K562 (cell line): ENCODE results near the gene LRIT1. TPM values are rescaled to one million over a fixed set of nuclear protein-coding genes. Genes with fewer than 3 reads are reported as not detected.

Experiments used
- ATAC-seq: fragments of 200-7000 bp; cut with Tn5 transposase; 3 replicates; pipeline ENCODE4 v1.9.1; 2020; ENCODE audit warnings: moderate library complexity
- BruUV-seq: library from RNA; stranded (reverse); fragments of 400-500 nt; replicated peaks from 2 replicates; lab custom pipeline; 2021; lab: Mats Ljungman, UMichigan
- CTCF ChIA-PET: fragments of 300-600 bp; formaldehyde crosslinking; extraction: SDS; loops from one replicate; lab custom pipeline; 2021; ENCODE audit warnings: low intra/inter-chr PET ratio; lab: Yijun Ruan, JAX
- POLR2A ChIA-PET: fragments of 300-600, 350-650 bp; sonication (Branson Sonifier 250); formaldehyde crosslinking; extraction: SDS; loops from one replicate; lab custom pipeline; 2021; ENCODE audit warnings: antibody characterized with exemption, inconsistent platforms; lab: Yijun Ruan, JAX
- DNase-seq, 4 experiments: peaks; one replicate each; pipeline versions ENCODE4 v3.0.0 to v3.0.0-alpha.2; 2011 to 2018; ENCODE audit warnings: low spot score in 3 of 4, mixed read lengths in 3 of 4; ENCODE audit errors: extremely low read depth in 1 of 4
- FAIRE-seq: peaks from 2 replicates; lab custom pipeline; 2011; peaks lifted over from hg19 to GRCh38; lab: Jason Lieb, UNC
- H2AFZ ChIP-seq: 2 replicates; pipeline ENCODE4 v1.6.0; 2011; ENCODE audit warnings: low read depth, low read length, control low read depth, inconsistent platforms
- H3K27ac ChIP-seq: fragments of 200-600 bp; 3 replicates; pipeline ENCODE4 v1.8.0; 2011; ENCODE audit warnings: low read depth, mild to moderate bottlenecking, control low read depth, inconsistent platforms, low read length, moderate library complexity, mixed read lengths; ENCODE audit errors: extremely low read depth
- H3K27me3 ChIP-seq, 2 experiments: fragments of 300-600 bp in 1 of 2; 2 replicates in 1 of 2; 3 replicates in 1 of 2; pipeline versions ENCODE4 v1.6.0 to v1.8.0; 2011; ENCODE audit warnings: inconsistent platforms in 2 of 2, low read length in 2 of 2, mild to moderate bottlenecking in 1 of 2, mixed read lengths in 1 of 2, moderate library complexity in 1 of 2; ENCODE audit not compliant: control insufficient read depth in 2 of 2, insufficient read depth in 2 of 2
- H3K36me3 ChIP-seq: fragments of 300-600 bp; 3 replicates; pipeline ENCODE4 v1.8.0; 2011; ENCODE audit warnings: mild to moderate bottlenecking, low read length, inconsistent platforms; ENCODE audit not compliant: control insufficient read depth, insufficient read depth
- H3K4me1 ChIP-seq, 2 experiments: fragments of 200-600 bp in 1 of 2; replicated peaks in 1 of 2; 2 replicates in 1 of 2; 3 replicates in 1 of 2; pipeline versions ENCODE4 v1.5.1 to v1.8.0; 2011; ENCODE audit warnings: inconsistent platforms in 2 of 2, low read length in 2 of 2, mild to moderate bottlenecking in 1 of 2, mixed read lengths in 1 of 2, moderate library complexity in 1 of 2; ENCODE audit not compliant: control insufficient read depth in 2 of 2, insufficient read depth in 2 of 2
- H3K4me2 ChIP-seq: 2 replicates; pipeline ENCODE4 v1.6.1; 2011; ENCODE audit warnings: low read length, control low read depth, inconsistent platforms, mixed read lengths; ENCODE audit not compliant: insufficient read depth
- H3K4me3 ChIP-seq: fragments of 200-600 bp; sonication (generic), shearing (Covaris generic); 2 replicates; pipeline ENCODE4 v1.5.1; 2016; ENCODE audit warnings: control low read depth, inconsistent platforms
- H3K79me2 ChIP-seq: fragments of 200-600 bp; 3 replicates; pipeline ENCODE4 v1.8.0; 2011; ENCODE audit warnings: low read length, inconsistent platforms; ENCODE audit not compliant: control insufficient read depth, insufficient read depth
- H3K9ac ChIP-seq, 2 experiments: 2 replicates each; pipeline versions ENCODE4 v1.6.0 to v1.6.1; 2011; ENCODE audit warnings: low read depth in 2 of 2, low read length in 2 of 2, control low read depth in 1 of 2, inconsistent platforms in 1 of 2, mild to moderate bottlenecking in 1 of 2, mixed read lengths in 1 of 2; ENCODE audit not compliant: insufficient read depth in 1 of 2
- H3K9me1 ChIP-seq: one replicate; pipeline ENCODE4 v1.6.0; 2011; ENCODE audit warnings: inconsistent platforms, mild to moderate bottlenecking, low read length, moderate library complexity; ENCODE audit not compliant: control insufficient read depth, insufficient read depth
- H3K9me3 ChIP-seq: replicated peaks from 2 replicates; pipeline ENCODE4 v1.5.1; 2011; ENCODE audit warnings: low read depth, low read length, inconsistent platforms; ENCODE audit not compliant: control insufficient read depth, insufficient read depth
- H4K20me1 ChIP-seq: replicated peaks from 2 replicates; pipeline ENCODE4 v1.6.1; 2011; ENCODE audit warnings: low read length, inconsistent platforms, mixed read lengths; ENCODE audit not compliant: control insufficient read depth, insufficient read depth
- DDX20 ChIP-seq: fragments of 450-650 bp; IDR thresholded peaks from 2 replicates; pipeline ENCODE4 v1.6.1; 2016; ENCODE audit warnings: missing genetic modification characterization, low read depth, mild to moderate bottlenecking, missing compliant biosample characterization, moderate library complexity
- FOXJ3 ChIP-seq: sonication (generic); formaldehyde crosslinking; IDR thresholded peaks from 2 replicates; pipeline ENCODE4 v1.4.0; 2020; ENCODE audit warnings: mild to moderate bottlenecking, missing genetic modification reagents
- GABPB1 ChIP-seq: sonication (generic); formaldehyde crosslinking; IDR thresholded peaks from 2 replicates; pipeline ENCODE4 v1.8.0; 2022; ENCODE audit warnings: mild to moderate bottlenecking, missing genetic modification reagents
- TGIF2 ChIP-seq: sonication (generic); formaldehyde crosslinking; IDR thresholded peaks from 2 replicates; pipeline ENCODE4 v1.8.1; 2022; ENCODE audit warnings: mild to moderate bottlenecking, missing genetic modification reagents, moderate library complexity
- ZNF589 ChIP-seq: fragments of 200-800 bp; sonication (Bioruptor generic); IDR thresholded peaks from 2 replicates; pipeline ENCODE4 v1.6.1; 2016; ENCODE audit warnings: low read depth, missing genetic modification characterization, missing compliant biosample characterization
- WGBS: fragments of 100-300 bp; shearing (Covaris generic); methylation state at CpG from one replicate; pipeline ENCODE4 v1.1.6; 2016; ENCODE audit warnings: low coverage, mixed read lengths; ENCODE audit not compliant: insufficient coverage; ENCODE audit errors: missing lambda C conversion rate; 5-methylcytosine and 5-hydroxymethylcytosine counted together
- in situ Hi-C: fragments of 300-500 bp; cut with MboI; formaldehyde crosslinking; loops from 4 replicates; pipeline ENCODE4 v1.15.0; 2018; ENCODE audit warnings: inconsistent platforms, mixed read lengths
- intact Hi-C: fragments of 100-400 bp; cut with micrococcal nuclease; formaldehyde crosslinking; loops from 2 replicates; pipeline ENCODE4 v1.14.2; 2022
- polyA plus RNA-seq, 8 experiments: library from polyadenylated mRNA; depleted of rRNA in 4 of 8; stranded (reverse) in 5 of 8; unstranded in 3 of 8; fragments of >200 nt; fragmentation: Nextera tagmentation in 2 of 8; fragmentation: Illumina TruSeq in 1 of 8; extraction: Ambion mirVana in 2 of 8; extraction: Trizol in 1 of 8; gene quantifications; 2 replicates each; pipeline versions ENCODE4 v1.2.1 to v1.2.3, GENCODE V29; 2011 to 2014; ENCODE audit warnings: inconsistent platforms in 1 of 8, missing spikeins in 1 of 8
- total RNA-seq, 7 experiments: library from RNA; depleted of rRNA in 6 of 7; stranded (reverse); fragments of >200 nt in 6 of 7; fragmentation: Illumina TruSeq in 2 of 7; extraction: Trizol in 2 of 7; gene quantifications; 2 replicates each; pipeline versions ENCODE4 v1.2.1 to v1.2.3, GENCODE V29; 2011 to 2021; ENCODE audit warnings: low replicate concordance in 1 of 7
- TF ChIP-seq, protein P1 (sequence below): sonication (generic); formaldehyde crosslinking; IDR thresholded peaks from 2 replicates; pipeline ENCODE4 v1.8.0; 2023; ENCODE audit warnings: mild to moderate bottlenecking, missing genetic modification reagents

Gene LRIT1
- total and polyA plus RNA-seq, 9 of the 15 experiments (the other 6 are each of a cell fraction or from before 2014, with no cell fraction given): not detected

DNA sequence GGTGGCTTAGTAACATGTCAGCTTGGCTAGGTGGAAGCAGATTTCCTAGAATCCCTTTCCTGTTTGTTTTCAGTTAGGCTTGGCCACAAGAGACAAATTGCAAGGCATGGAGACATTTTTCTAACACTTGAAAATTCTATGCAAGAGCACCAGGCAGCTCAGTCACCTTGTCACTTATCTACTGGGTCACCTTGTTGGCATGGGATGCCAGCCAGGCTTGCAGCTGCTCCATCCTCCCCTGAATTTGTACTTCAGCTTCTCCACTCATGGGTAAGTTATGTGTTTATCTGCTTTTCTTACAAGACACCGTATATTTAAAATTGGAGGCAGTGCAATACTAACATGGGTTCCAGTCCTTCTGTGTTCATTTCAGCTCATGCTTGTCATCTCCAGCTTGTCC, 46.8 kb upstream of the LRIT1 start:
- peaks cover under 1% of the 10 kb centered on the region for H3K9me1 ChIP-seq
- no peaks in the 10 kb centered on the region for H3K9me3 ChIP-seq
- ChIA-PET CTCF (no interaction called here), POLR2A (no interaction called here)
- no peak overlapping the region for H3K9ac ChIP-seq
- H3K4me3 ChIP-seq: no peak overlapping the region
- intact Hi-C loops (no loop called here), in situ Hi-C loops (no loop called here)
- BruUV-seq: no TSS peak
- no peaks in the 10 kb centered on the region for H4K20me1 ChIP-seq
- 4% methylated on average over 1 of the region's 1 CpG for WGBS
- DNase-seq: no peak
- no peaks in the 10 kb centered on the region for H3K36me3 ChIP-seq
- no peaks in the 10 kb centered on the region for H3K27me3 ChIP-seq
- no peak overlapping the region for H3K4me2 ChIP-seq
- H3K27ac ChIP-seq: no peak overlapping the region
- no peaks in the 10 kb centered on the region for H3K79me2 ChIP-seq
- TF ChIP-seq FOXJ3 (CRISPR knock-in tag): 0 out of 2 replicates have a peak, but pooled peaks have one; percentile 26
- TF ChIP-seq GABPB1 (CRISPR knock-in tag): no peak
- TF ChIP-seq DDX20 (tag): no peak
- TF ChIP-seq TGIF2 (CRISPR knock-in tag): no peak
- TF ChIP-seq, protein P1, sequence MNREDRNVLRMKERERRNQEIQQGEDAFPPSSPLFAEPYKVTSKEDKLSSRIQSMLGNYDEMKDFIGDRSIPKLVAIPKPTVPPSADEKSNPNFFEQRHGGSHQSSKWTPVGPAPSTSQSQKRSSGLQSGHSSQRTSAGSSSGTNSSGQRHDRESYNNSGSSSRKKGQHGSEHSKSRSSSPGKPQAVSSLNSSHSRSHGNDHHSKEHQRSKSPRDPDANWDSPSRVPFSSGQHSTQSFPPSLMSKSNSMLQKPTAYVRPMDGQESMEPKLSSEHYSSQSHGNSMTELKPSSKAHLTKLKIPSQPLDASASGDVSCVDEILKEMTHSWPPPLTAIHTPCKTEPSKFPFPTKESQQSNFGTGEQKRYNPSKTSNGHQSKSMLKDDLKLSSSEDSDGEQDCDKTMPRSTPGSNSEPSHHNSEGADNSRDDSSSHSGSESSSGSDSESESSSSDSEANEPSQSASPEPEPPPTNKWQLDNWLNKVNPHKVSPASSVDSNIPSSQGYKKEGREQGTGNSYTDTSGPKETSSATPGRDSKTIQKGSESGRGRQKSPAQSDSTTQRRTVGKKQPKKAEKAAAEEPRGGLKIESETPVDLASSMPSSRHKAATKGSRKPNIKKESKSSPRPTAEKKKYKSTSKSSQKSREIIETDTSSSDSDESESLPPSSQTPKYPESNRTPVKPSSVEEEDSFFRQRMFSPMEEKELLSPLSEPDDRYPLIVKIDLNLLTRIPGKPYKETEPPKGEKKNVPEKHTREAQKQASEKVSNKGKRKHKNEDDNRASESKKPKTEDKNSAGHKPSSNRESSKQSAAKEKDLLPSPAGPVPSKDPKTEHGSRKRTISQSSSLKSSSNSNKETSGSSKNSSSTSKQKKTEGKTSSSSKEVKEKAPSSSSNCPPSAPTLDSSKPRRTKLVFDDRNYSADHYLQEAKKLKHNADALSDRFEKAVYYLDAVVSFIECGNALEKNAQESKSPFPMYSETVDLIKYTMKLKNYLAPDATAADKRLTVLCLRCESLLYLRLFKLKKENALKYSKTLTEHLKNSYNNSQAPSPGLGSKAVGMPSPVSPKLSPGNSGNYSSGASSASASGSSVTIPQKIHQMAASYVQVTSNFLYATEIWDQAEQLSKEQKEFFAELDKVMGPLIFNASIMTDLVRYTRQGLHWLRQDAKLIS: no peak
- TF ChIP-seq ZNF589: no peak
- ATAC-seq: no peak
- no peak for FAIRE-seq
- peaks cover under 1 to 1% of the 10 kb centered on the region in 2 experiments; a peak in 4 of 5 replicates for H3K4me1 ChIP-seq
- no peak overlapping the region for H2AFZ ChIP-seq
